HL-60 (cell line): ENCODE results near the gene CCZ1B.
"Not testable (repeated sequence)": the region's sequence is repeated elsewhere in the genome, so short reads cannot be mapped to it uniquely, and the experiment has no call there.

Experiments
- CTCF ChIP-seq: IDR thresholded peaks from one replicate; pipeline ENCODE4 v1.5.1; 2011; ENCODE audit warnings: low read length, control low read depth, inconsistent platforms; ENCODE audit not compliant: insufficient read depth
- POLR2AphosphoS5 ChIP-seq: IDR thresholded peaks from 2 replicates; pipeline ENCODE4 v1.6.1; 2012; ENCODE audit warnings: low read depth

GRCh38 chr7:6862876-6863275, 36.8 kb upstream of the CCZ1B start:
- TF ChIP-seq CTCF, POLR2AphosphoS5: not testable (repeated sequence)
